H9 (cell line): ENCODE results near the gene ZFYVE28. TPM values are rescaled to one million over a fixed set of nuclear protein-coding genes. Genes with fewer than 3 reads are reported as not detected.

Source experiments
- DNase-seq: peaks from one replicate; pipeline ENCODE4 v3.0.0-alpha.2; 2017
- H2AFZ ChIP-seq: one replicate; pipeline ENCODE4 v1.6.1; 2013; ENCODE audit warnings: mild to moderate bottlenecking, low read length, control low read depth, moderate library complexity
- H2AK5ac ChIP-seq: 2 replicates; pipeline ENCODE4 v1.6.1; 2013; ENCODE audit warnings: low read length, control low read depth, mixed read lengths; ENCODE audit not compliant: insufficient read length
- H2BK120ac ChIP-seq: one replicate; pipeline ENCODE4 v1.6.1; 2013; ENCODE audit warnings: low read depth, mild to moderate bottlenecking, low read length, control low read depth, inconsistent platforms; ENCODE audit not compliant: poor library complexity, severe bottlenecking
- H2BK12ac ChIP-seq: 2 replicates; pipeline ENCODE4 v1.6.1; 2013; ENCODE audit warnings: low read length, control low read depth, mixed read lengths, low read depth; ENCODE audit not compliant: insufficient read length
- H2BK15ac ChIP-seq: 2 replicates; pipeline ENCODE4 v1.6.1; 2013; ENCODE audit warnings: low read depth, low read length, control low read depth
- H2BK20ac ChIP-seq: one replicate; pipeline ENCODE4 v1.6.1; 2013; ENCODE audit warnings: low read depth, mild to moderate bottlenecking, low read length, control low read depth, inconsistent platforms; ENCODE audit not compliant: poor library complexity, severe bottlenecking
- H2BK5ac ChIP-seq: 2 replicates; pipeline ENCODE4 v1.6.1; 2013; ENCODE audit warnings: low read length, control low read depth, mixed read lengths; ENCODE audit not compliant: insufficient read length
- H3K14ac ChIP-seq: 2 replicates; pipeline ENCODE4 v1.6.1; 2013; ENCODE audit warnings: low read length, control low read depth; ENCODE audit not compliant: insufficient read depth
- H3K18ac ChIP-seq: 2 replicates; pipeline ENCODE4 v1.6.1; 2013; ENCODE audit warnings: low read depth, mild to moderate bottlenecking, mixed read lengths, low read length, control low read depth; ENCODE audit not compliant: insufficient read length
- H3K23ac ChIP-seq: 2 replicates; pipeline ENCODE4 v1.6.1; 2013; ENCODE audit warnings: low read length, control low read depth, mixed read lengths, low read depth; ENCODE audit not compliant: insufficient read length
- H3K23me2 ChIP-seq: 2 replicates; pipeline ENCODE4 v1.6.1; 2013; ENCODE audit warnings: low read depth, mild to moderate bottlenecking, mixed read lengths, low read length, control low read depth; ENCODE audit not compliant: insufficient read length, poor library complexity, severe bottlenecking
- H3K27ac ChIP-seq: 2 replicates; pipeline ENCODE4 v1.5.1; 2013; ENCODE audit warnings: low read length, control low read depth, mixed read lengths, low read depth; ENCODE audit not compliant: insufficient read length
- H3K27me3 ChIP-seq: 2 replicates; pipeline ENCODE4 v1.6.1; 2013; ENCODE audit warnings: low read length, control low read depth, inconsistent platforms; ENCODE audit not compliant: insufficient read depth
- H3K4ac ChIP-seq: 2 replicates; pipeline ENCODE4 v1.6.1; 2013; ENCODE audit warnings: low read depth, mild to moderate bottlenecking, control low read depth, inconsistent platforms, low read length, moderate library complexity
- H3K4me1 ChIP-seq: 2 replicates; pipeline ENCODE4 v1.6.1; 2013; ENCODE audit warnings: low read length, control low read depth, inconsistent platforms; ENCODE audit not compliant: insufficient read depth
- H3K4me2 ChIP-seq: 2 replicates; pipeline ENCODE4 v1.6.1; 2013; ENCODE audit warnings: low read length, control low read depth, mixed read lengths; ENCODE audit not compliant: insufficient read length, insufficient read depth
- H3K56ac ChIP-seq: 2 replicates; pipeline ENCODE4 v1.6.1; 2013; ENCODE audit warnings: low read depth, mild to moderate bottlenecking, mixed read lengths, low read length, control low read depth; ENCODE audit not compliant: insufficient read length
- H3K79me1 ChIP-seq: 2 replicates; pipeline ENCODE4 v1.6.1; 2013; ENCODE audit warnings: low read depth, mild to moderate bottlenecking, moderate library complexity, low read length, control low read depth, inconsistent platforms; ENCODE audit not compliant: insufficient read depth, poor library complexity, severe bottlenecking
- H3K79me2 ChIP-seq: 2 replicates; pipeline ENCODE4 v1.6.1; 2013; ENCODE audit warnings: low read length, control low read depth, inconsistent platforms; ENCODE audit not compliant: insufficient read depth
- H3K9ac ChIP-seq: 2 replicates; pipeline ENCODE4 v1.6.1; 2013; ENCODE audit warnings: low read length, control low read depth, mixed read lengths; ENCODE audit not compliant: insufficient read length; ENCODE audit errors: extremely low read depth
- H3K9me3 ChIP-seq: one replicate; pipeline ENCODE4 v1.6.1; 2013; ENCODE audit warnings: low read depth, low read length, inconsistent platforms; ENCODE audit not compliant: control insufficient read depth
- H3T11ph ChIP-seq: one replicate; pipeline ENCODE4 v1.6.1; 2013; ENCODE audit warnings: mild to moderate bottlenecking, low read length, control low read depth, inconsistent platforms
- H4K20me1 ChIP-seq: one replicate; pipeline ENCODE4 v1.6.1; 2013; ENCODE audit not compliant: control insufficient read depth, insufficient read length, insufficient read depth
- H4K5ac ChIP-seq: 2 replicates; pipeline ENCODE4 v1.6.1; 2013; ENCODE audit warnings: low read depth, mild to moderate bottlenecking, mixed read lengths, low read length, control low read depth; ENCODE audit not compliant: insufficient read length
- H4K8ac ChIP-seq: replicated peaks from 2 replicates; pipeline ENCODE4 v1.6.1; 2013; ENCODE audit warnings: low read length, control low read depth, mixed read lengths, low read depth; ENCODE audit not compliant: insufficient read length
- H4K91ac ChIP-seq: 2 replicates; pipeline ENCODE4 v1.6.1; 2013; ENCODE audit warnings: low read depth, mild to moderate bottlenecking, moderate library complexity, mixed read lengths, low read length, control low read depth; ENCODE audit not compliant: insufficient read length
- H3K27ac Mint-ChIP-seq, 3 experiments: 2 replicates in 2 of 3; 3 replicates in 1 of 3; pipeline ENCODE4 v1.8.0; 2020 to 2021; ENCODE audit warnings: mixed read lengths in 3 of 3, mild to moderate bottlenecking in 1 of 3, moderate library complexity in 1 of 3
- H3K27me3 Mint-ChIP-seq: 2 replicates; pipeline ENCODE4 v1.8.0; 2021; ENCODE audit warnings: low read depth, mild to moderate bottlenecking, moderate library complexity, mixed read lengths
- H3K36me3 Mint-ChIP-seq, 3 experiments: 2 replicates in 2 of 3; 3 replicates in 1 of 3; pipeline ENCODE4 v1.8.0; 2020 to 2021; ENCODE audit warnings: low read depth in 3 of 3, mixed read lengths in 3 of 3; ENCODE audit not compliant: insufficient read depth in 1 of 3
- H3K4me1 Mint-ChIP-seq, 2 experiments: 2 replicates each; pipeline ENCODE4 v1.8.0; 2020; ENCODE audit warnings: mixed read lengths in 2 of 2
- H3K4me3 Mint-ChIP-seq, 2 experiments: 2 replicates in 1 of 2; 3 replicates in 1 of 2; pipeline ENCODE4 v1.8.0; 2020 to 2021; ENCODE audit warnings: mild to moderate bottlenecking in 2 of 2, mixed read lengths in 2 of 2, moderate library complexity in 1 of 2
- H3K9me3 Mint-ChIP-seq, 2 experiments: 2 replicates in 1 of 2; 3 replicates in 1 of 2; pipeline ENCODE4 v1.8.0; 2020; ENCODE audit warnings: mild to moderate bottlenecking in 2 of 2, mixed read lengths in 2 of 2, moderate library complexity in 1 of 2
- CTCF ChIP-seq: fragments of 200-600 bp; sonication (generic); conservative IDR thresholded peaks from 3 replicates; pipeline ENCODE4 v1.8.0; 2021; ENCODE audit warnings: antibody characterized with exemption, mild to moderate bottlenecking
- WGBS: extraction: QIAGEN DNeasy Blood & Tissue Kit; methylation state at CpG from one replicate; pipeline ENCODE4 v1.1.7; 2013; ENCODE audit warnings: missing lambda C conversion rate, low lambda C conversion rate, mixed read lengths; ENCODE audit not compliant: insufficient read length; ENCODE audit errors: extremely low coverage; 5-methylcytosine and 5-hydroxymethylcytosine counted together
- total RNA-seq: library from RNA; stranded (reverse); gene quantifications from 2 replicates; pipeline ENCODE4 v1.2.1, GENCODE V29; 2021

ZFYVE28 gene
- total RNA-seq, 1 experiment from 2014 or later = 0.98 TPM

- no peak overlapping the region for H3K23ac ChIP-seq
- no peak overlapping the region for H3K4me2 ChIP-seq
- no peak overlapping the region for H4K91ac ChIP-seq
- no peak overlapping the region; the same call in 1 of the 2 replicates for H3K14ac ChIP-seq
- H3K36me3 Mint-ChIP-seq = peaks cover 4 to 12% (median 9%) of the 10 kb centered on the region in 3 experiments; a peak in 5 of 7 replicates
- no peak overlapping the region for H4K8ac ChIP-seq
- no peak overlapping the region; the same call in 1 of the 2 replicates for H2BK15ac ChIP-seq
- peaks cover 17 to 19% of the 10 kb centered on the region in 2 experiments for H3K9me3 Mint-ChIP-seq
- no peak overlapping the region for H2BK5ac ChIP-seq
- no peak overlapping the region for H3K56ac ChIP-seq
- H2BK12ac ChIP-seq = no peak overlapping the region
- no peaks in the 10 kb centered on the region for H3K79me2 ChIP-seq
- peaks cover 2% of the 10 kb centered on the region for H3K27me3 Mint-ChIP-seq
- no peaks in the 10 kb centered on the region for H3K23me2 ChIP-seq
- no CpG with 5 or more reads among the region's 41 CpGs for WGBS
- no peak overlapping the region for H3K18ac ChIP-seq
- H3K9ac ChIP-seq = no peak overlapping the region
- H3K4me1 Mint-ChIP-seq = no peaks in the 10 kb centered on the region
- H3K79me1 ChIP-seq = no peaks in the 10 kb centered on the region
- TF ChIP-seq CTCF = no peak
- no peak overlapping the region for H3K4me3 Mint-ChIP-seq
- no peak overlapping the region for H3T11ph ChIP-seq
- H2BK120ac ChIP-seq = no peak overlapping the region
- H4K20me1 ChIP-seq = no peaks in the 10 kb centered on the region
- no peaks in the 10 kb centered on the region for H3K27me3 ChIP-seq
- no peak overlapping the region for H3K27ac ChIP-seq
- no peak overlapping the region for H4K5ac ChIP-seq
- no peak overlapping the region for H2BK20ac ChIP-seq
- H2AFZ ChIP-seq = no peak overlapping the region
- H3K4me1 ChIP-seq = no peaks in the 10 kb centered on the region
- no peak overlapping the region for H3K4ac ChIP-seq
- H2AK5ac ChIP-seq = no peak overlapping the region
- DNase-seq = no peak
- H3K27ac Mint-ChIP-seq = no peak overlapping the region
- H3K9me3 ChIP-seq = peaks cover 6% of the 10 kb centered on the region
These were observed 113.4 kb downstream of the ZFYVE28 start for GRCh38 chr4:2304877-2305561.
